Subcutaneous abdominal adipose tissue (tissue), 5 donors: ENCODE measurements around the gene POU2F3.
"Not testable (repeated sequence)": the region's sequence is repeated elsewhere in the genome, so short reads cannot be mapped to it uniquely, and the experiment has no call there.

Experiments used
- H3K27ac ChIP-seq: one replicate; pipeline ENCODE4 v1.7.0; 2013; ENCODE audit warnings: low read depth, mild to moderate bottlenecking, inconsistent platforms, low read length, moderate library complexity
- H3K27me3 ChIP-seq, 5 donors: one replicate each; pipeline ENCODE4 v1.7.0; 2013; ENCODE audit warnings: low read length in 5 of 5, inconsistent platforms in 1 of 5; ENCODE audit not compliant: control insufficient read depth in 5 of 5, insufficient read depth in 4 of 5
- H3K36me3 ChIP-seq, 5 donors: one replicate each; pipeline ENCODE4 v1.7.0; 2013; ENCODE audit warnings: low read length in 5 of 5; ENCODE audit not compliant: control insufficient read depth in 5 of 5, insufficient read depth in 5 of 5
- H3K4me1 ChIP-seq, 5 donors: one replicate each; pipeline ENCODE4 v1.7.0; 2013; ENCODE audit warnings: low read length in 5 of 5, mild to moderate bottlenecking in 3 of 5, moderate library complexity in 1 of 5; ENCODE audit not compliant: control insufficient read depth in 5 of 5, insufficient read depth in 5 of 5
- H3K4me3 ChIP-seq, 5 donors: one replicate each; pipeline ENCODE4 v1.7.0; 2013; ENCODE audit warnings: low read length in 5 of 5, low read depth in 1 of 5
- H3K9ac ChIP-seq, 5 donors: one replicate each; pipeline ENCODE4 v1.7.0; 2013; ENCODE audit warnings: low read length in 5 of 5, mild to moderate bottlenecking in 4 of 5, moderate library complexity in 3 of 5
- H3K9me3 ChIP-seq, 5 donors: one replicate each; pipeline ENCODE4 v1.7.0; 2013; ENCODE audit warnings: low read length in 5 of 5; ENCODE audit not compliant: control insufficient read depth in 5 of 5
- donor health status: healthy.
- donor health status: healthy.
- donor health status: healthy.
- donor health status: healthy.
- donor health status: healthy.

POU2F3 gene

DNA sequence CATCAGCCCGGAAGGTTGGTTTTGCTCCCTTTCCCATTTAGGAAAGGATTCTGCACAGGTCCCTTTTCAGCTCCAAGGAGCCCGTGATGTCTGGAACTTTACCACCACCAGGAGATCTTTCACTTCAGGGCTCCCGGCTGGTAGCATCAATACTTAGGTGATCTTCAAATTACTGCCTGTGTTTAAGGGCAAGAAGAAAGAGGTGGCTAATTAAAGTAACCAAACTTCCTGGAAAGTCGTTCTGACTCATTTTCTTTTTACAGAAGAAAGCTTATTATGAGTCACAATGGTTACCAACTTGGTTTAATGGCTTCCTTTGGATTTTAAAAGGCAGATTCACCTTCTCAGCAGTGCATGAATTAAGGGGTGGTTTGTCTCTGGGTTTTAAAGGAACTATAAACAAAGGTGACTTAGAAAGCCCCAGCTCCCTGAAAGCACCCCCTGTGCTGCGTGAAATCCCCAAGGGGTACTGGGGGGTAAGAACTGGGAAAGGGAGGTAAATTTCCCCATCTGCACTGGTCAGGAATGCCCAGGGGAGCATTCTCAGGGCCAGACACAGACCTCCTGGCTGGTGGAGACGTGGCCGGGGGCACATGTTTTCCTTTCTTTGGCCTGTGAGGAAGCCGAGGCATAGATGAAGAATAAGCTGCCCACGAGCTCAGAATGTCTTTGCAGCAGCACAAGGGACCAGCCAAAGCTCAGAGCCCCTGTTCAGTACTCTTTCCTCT is 8.8 kb downstream of the POU2F3 start:
- Histone ChIP-seq H3K9me3 (no peaks in the 10 kb centered on the region), H3K4me3 (no peak overlapping the region), H3K27ac (no peak overlapping the region), H3K9ac (no peak overlapping the region), H3K4me1 (no peaks in the 10 kb centered on the region), H3K36me3 (no peaks in the 10 kb centered on the region), H3K27me3 (peaks cover 0 to 25% (median 7%) of the 10 kb centered on the region in 5 donors)

DNA sequence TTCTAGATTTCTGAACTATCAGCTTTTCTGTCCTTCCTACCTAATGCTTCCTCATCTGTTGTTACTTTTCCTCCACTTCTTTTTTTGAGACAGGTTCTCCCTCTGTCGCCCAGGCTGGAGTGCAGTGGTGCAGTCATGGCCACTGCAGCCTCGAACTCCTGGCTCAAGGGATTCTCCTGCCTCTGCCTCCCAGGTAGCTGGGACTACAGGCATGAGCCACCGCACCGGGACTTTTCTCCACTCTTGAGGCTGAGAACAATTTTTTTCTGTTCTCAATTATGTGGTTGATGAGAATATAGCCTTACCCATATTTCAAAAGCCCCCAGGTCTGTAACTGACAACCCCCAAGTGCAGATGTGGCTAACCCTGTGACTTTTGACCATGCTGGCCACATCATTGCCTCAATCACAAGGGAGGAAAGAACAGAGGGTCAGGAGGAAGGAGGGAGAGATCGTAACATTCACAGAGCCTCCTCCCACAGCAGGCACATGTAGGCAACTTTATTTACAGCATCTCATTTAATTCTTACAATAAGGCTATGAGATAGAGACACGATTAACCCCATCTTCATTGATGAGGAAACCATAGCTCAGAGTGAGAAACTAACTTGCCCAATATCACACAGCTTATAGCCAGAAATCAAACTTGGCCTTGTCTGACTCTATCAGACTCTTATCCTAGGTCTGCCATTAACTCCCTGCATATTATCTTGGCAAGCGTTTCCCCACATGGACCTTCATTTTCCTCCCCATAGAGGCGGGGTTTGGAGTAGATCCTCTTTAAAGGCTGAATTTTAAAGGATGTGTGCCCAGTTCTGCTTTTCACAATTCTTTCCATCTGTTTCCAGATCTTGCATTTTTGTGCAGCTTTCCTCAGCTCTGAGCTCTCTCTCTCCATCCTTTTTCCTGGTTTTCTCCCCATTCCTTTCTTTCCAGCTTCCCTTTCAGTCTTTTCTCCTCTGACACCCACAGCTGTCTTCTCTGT is 9.6 kb downstream of the POU2F3 start:
- no peaks in the 10 kb centered on the region for H3K9me3 ChIP-seq

DNA sequence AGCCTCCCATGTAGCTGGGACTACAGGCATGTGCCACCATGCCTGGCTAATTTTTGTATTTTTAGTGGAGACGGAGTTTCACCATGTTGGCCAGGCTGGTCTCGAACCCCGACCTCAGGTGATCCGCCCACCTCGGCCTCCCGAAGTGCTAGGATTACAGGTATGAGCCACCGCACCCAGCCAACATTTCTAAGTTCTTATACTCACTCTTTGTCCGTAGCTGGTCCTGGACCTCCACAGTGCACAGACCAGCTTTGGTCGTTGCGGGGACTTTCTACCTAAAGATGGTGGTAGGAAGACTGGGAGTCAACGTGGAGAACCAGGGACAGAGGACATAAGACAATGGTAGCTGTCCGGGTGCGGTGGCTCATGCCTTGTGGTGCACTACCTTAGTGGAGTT is 13.4 kb downstream of the POU2F3 start:
- not testable (repeated sequence) for H3K27ac ChIP-seq, H3K9ac ChIP-seq, H3K36me3 ChIP-seq, H3K4me3 ChIP-seq, H3K4me1 ChIP-seq, H3K9me3 ChIP-seq
- H3K27me3 ChIP-seq: peaks cover 25 to 48% (median 27%) of the 10 kb centered on the region in 5 donors

More for the DNA sequence above, 9.6 kb downstream of the POU2F3 start:
- no peaks in the 10 kb centered on the region for H3K36me3 ChIP-seq
- H3K27ac ChIP-seq: no peak overlapping the region
- no peaks in the 10 kb centered on the region for H3K4me1 ChIP-seq
- H3K9ac ChIP-seq: no peak overlapping the region
- H3K4me3 ChIP-seq: no peak overlapping the region
- H3K27me3 ChIP-seq: peaks cover 0 to 25% (median 7%) of the 10 kb centered on the region in 5 donors

DNA sequence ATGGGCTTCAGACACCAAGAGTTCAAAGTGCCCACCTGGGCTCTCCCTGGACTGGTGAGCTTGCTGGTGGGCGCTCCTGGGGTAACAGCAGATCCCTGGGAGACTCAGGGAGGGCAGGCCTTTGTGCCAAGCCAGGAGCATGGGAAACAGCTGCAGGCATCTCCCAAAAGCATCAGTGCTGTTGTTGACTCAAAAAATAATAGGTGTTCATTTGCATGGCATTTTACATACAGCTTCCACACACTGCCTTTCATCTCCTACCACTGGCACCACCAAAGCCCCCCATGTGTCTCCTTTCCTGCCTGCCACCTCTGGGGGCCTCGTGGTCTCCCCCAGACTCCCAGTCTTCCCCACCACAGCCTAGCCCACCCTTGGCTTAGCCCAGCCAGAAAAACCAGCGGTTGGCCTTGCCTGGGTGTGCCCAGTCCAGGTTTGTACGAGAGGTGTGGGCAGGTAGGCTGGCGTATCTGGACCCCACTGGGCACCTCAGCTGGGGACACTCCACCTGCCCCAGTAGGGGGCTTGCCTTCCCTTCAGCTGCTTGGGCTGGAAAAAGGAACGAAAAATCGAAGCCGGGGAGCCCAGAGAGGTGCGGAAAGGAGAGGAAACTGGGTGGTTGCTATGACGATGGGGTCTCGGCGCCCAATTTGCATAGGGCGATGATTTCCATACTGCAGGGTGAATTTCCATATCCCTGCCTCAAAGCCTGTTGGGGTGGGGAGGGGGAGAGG is 15.0 kb downstream of the POU2F3 start:
- no peak overlapping the region for H3K4me3 ChIP-seq
- no peak overlapping the region for H3K9ac ChIP-seq
- peaks cover 25 to 48% (median 27%) of the 10 kb centered on the region in 5 donors for H3K27me3 ChIP-seq
- H3K36me3 ChIP-seq: no peaks in the 10 kb centered on the region
- H3K27ac ChIP-seq: no peak overlapping the region
- no peaks in the 10 kb centered on the region for H3K9me3 ChIP-seq
- no peaks in the 10 kb centered on the region for H3K4me1 ChIP-seq

DNA sequence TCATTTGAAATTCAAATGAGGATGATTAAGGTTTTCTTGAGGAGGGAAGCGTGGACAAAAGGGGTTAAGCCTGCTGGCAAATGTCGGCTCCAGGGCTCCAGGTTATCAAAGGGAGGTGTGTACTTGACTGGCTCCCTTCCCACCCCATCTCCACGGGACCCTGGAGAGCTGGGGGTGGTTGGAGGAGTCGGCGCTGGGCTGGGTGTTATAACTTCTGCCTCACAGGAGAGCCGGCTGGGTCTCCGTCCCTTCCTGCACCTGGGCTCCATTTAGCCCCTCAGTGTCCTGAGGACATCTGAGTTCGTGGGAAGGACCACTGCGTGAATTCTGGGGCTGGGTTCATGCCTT is 15.6 kb downstream of the POU2F3 start:
- H3K9ac ChIP-seq: no peak overlapping the region
- peaks cover 25 to 48% (median 27%) of the 10 kb centered on the region in 5 donors for H3K27me3 ChIP-seq
- H3K27ac ChIP-seq: no peak overlapping the region
- H3K36me3 ChIP-seq: no peaks in the 10 kb centered on the region
- H3K9me3 ChIP-seq: no peaks in the 10 kb centered on the region
- H3K4me3 ChIP-seq: no peak overlapping the region
- H3K4me1 ChIP-seq: no peaks in the 10 kb centered on the region

DNA sequence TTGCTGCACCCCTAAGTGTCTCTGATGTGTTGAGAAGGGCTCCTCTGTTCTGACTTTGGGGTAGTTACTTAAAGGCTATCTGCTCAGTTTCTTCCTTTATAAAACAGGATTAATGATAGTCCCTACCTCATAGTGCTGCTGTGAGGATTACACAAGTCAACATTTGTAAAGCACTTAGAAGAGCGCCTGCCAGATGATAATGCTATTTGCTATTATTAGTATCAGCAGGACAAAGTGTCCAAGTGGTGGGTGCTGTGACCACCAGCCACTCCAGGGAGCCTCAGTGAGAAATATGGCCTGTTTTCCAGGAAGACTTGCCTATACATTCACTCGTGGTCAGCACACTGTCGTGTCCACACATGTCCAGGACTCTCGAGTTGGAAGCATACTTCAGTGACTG is 16.2 kb downstream of the POU2F3 start:
- no peaks in the 10 kb centered on the region for H3K9me3 ChIP-seq
- no peak overlapping the region for H3K4me3 ChIP-seq
- peaks cover 25 to 48% (median 27%) of the 10 kb centered on the region in 5 donors for H3K27me3 ChIP-seq
- no peak overlapping the region for H3K9ac ChIP-seq
- H3K36me3 ChIP-seq: no peaks in the 10 kb centered on the region
- peaks cover 0 to 2% (median 0%) of the 10 kb centered on the region in 5 donors for H3K4me1 ChIP-seq
- H3K27ac ChIP-seq: no peak overlapping the region

DNA sequence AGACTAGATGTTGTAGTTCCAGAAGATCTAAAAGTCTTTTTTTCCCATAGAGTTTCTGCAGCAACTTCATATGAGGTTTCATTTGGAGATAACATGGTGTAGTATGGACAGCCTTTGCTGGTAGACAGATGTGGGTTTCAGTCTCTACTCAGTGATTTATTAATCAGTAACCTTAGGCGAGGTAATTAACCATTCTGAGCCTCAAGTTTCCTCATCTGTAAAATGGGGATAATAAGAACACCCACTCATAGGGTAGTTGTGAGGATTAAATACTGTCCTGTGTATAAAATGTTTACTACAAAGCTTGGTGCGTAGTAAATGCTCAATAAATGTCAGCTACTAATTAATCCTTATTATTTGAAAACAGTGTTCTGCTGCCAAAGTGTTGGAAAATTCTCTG is 16.8 kb downstream of the POU2F3 start:
- no peak overlapping the region for H3K9ac ChIP-seq
- peaks cover 25 to 48% (median 27%) of the 10 kb centered on the region in 5 donors for H3K27me3 ChIP-seq
- no peak overlapping the region for H3K27ac ChIP-seq
- H3K4me1 ChIP-seq: peaks cover 0 to 6% (median 0%) of the 10 kb centered on the region in 5 donors
- no peaks in the 10 kb centered on the region for H3K36me3 ChIP-seq
- no peak overlapping the region for H3K4me3 ChIP-seq
- no peaks in the 10 kb centered on the region for H3K9me3 ChIP-seq

DNA sequence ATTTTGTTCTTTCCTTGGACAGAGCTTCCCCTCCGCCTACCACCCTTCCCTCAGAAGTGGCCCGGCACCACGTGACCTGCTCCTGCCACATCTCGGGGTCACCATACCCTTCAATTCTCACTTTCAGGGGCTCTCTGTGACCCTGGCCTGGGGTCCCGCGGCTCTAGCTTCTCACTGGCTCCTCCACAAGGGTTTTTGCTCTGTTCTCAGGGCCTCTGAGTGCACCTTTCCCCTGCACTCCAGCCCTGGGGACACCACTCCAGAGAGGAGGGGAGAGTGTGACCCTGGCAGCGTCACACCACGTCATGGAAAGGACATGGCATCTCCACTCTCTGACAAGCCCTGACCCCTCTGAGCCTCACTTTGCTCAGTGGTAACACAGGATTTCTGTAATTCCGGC is 17.4 kb downstream of the POU2F3 start:
- H3K4me1 ChIP-seq: peaks cover 0 to 6% (median 0%) of the 10 kb centered on the region in 5 donors
- H3K9me3 ChIP-seq: no peaks in the 10 kb centered on the region
- H3K36me3 ChIP-seq: no peaks in the 10 kb centered on the region
- no peak overlapping the region for H3K4me3 ChIP-seq
- H3K27me3 ChIP-seq: peaks cover 25 to 47% (median 27%) of the 10 kb centered on the region in 5 donors
- no peak overlapping the region for H3K27ac ChIP-seq
- H3K9ac ChIP-seq: no peak overlapping the region

DNA sequence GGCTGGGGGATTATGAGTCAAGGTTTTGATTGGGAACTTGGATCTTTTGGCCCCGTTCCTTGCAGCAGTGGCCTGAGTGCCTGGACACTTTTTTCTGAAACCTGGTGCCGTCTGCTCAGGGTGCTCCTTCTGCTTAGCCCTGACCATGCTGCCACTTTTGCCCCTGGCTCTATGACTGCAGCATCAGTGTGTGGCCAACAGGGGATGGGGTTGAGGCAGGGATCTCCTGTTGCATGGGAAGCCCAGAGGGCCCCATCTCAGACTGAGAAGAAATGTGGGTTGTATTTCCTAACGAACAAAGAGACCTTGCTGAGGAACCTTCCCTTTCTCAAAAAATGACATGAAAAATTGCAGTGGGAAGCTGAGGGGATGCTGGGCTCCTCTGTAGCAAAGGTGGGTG is 18.7 kb downstream of the POU2F3 start:
- Histone ChIP-seq H3K9ac (no peak overlapping the region), H3K27me3 (peaks cover 23 to 40% (median 27%) of the 10 kb centered on the region in 5 donors), H3K9me3 (no peaks in the 10 kb centered on the region), H3K27ac (no peak overlapping the region), H3K36me3 (no peaks in the 10 kb centered on the region), H3K4me3 (no peak overlapping the region), H3K4me1 (peaks cover 0 to 6% (median 0%) of the 10 kb centered on the region in 5 donors)
